HepG2 (cell line): ENCODE measurements around the gene NFATC2. TPM values are rescaled to one million over a fixed set of nuclear protein-coding genes. Genes with fewer than 3 reads are reported as not detected.

Source experiments
- AHR ChIP-seq: IDR thresholded peaks from 2 replicates; pipeline ENCODE4 v1.6.1; 2018; ENCODE audit warnings: missing genetic modification reagents, missing compliant biosample characterization
- FOXP1 ChIP-seq, 2 experiments: fragments of 450-650 bp in 1 of 2; IDR thresholded peaks; 2 replicates each; pipeline ENCODE4 v1.6.1; 2017 to 2018; ENCODE audit warnings: antibody characterized with exemption in 1 of 2
- HIVEP1 ChIP-seq: sonication (generic); formaldehyde crosslinking; IDR thresholded peaks from 2 replicates; pipeline ENCODE4 v1.4.0; 2020; ENCODE audit warnings: mild to moderate bottlenecking, missing genetic modification reagents
- MATR3 ChIP-seq: sonication (generic); formaldehyde crosslinking; IDR thresholded peaks from 2 replicates; pipeline ENCODE4 v1.4.0; 2020; ENCODE audit warnings: missing genetic modification reagents
- SALL2 ChIP-seq: sonication (generic); formaldehyde crosslinking; IDR thresholded peaks from 2 replicates; pipeline ENCODE4 v1.8.1; 2023; ENCODE audit warnings: mild to moderate bottlenecking, missing genetic modification reagents, inconsistent platforms
- SIX1 ChIP-seq: sonication (generic); formaldehyde crosslinking; IDR thresholded peaks from 2 replicates; pipeline ENCODE4 v1.4.0; 2020; ENCODE audit warnings: missing genetic modification reagents, borderline replicate concordance
- SMAD9 ChIP-seq: sonication (generic); formaldehyde crosslinking; IDR thresholded peaks from 2 replicates; pipeline ENCODE4 v1.5.1; 2020; ENCODE audit warnings: mild to moderate bottlenecking, missing genetic modification reagents
- ZNF263 ChIP-seq: sonication (generic); formaldehyde crosslinking; IDR thresholded peaks from 2 replicates; pipeline ENCODE4 v1.4.0; 2020; ENCODE audit warnings: missing genetic modification reagents
- ZNF329 ChIP-seq: sonication (generic); formaldehyde crosslinking; IDR thresholded peaks from 2 replicates; pipeline ENCODE4 v1.9.0; 2021; ENCODE audit warnings: low read depth, mild to moderate bottlenecking, missing genetic modification reagents
- ZNF430 ChIP-seq: sonication (generic); formaldehyde crosslinking; IDR thresholded peaks from 2 replicates; pipeline ENCODE4 v1.9.0; 2021; ENCODE audit warnings: mild to moderate bottlenecking, missing genetic modification reagents
- ZNF75D ChIP-seq: sonication (generic); formaldehyde crosslinking; IDR thresholded peaks from 2 replicates; pipeline ENCODE4 v1.8.1; 2023; ENCODE audit warnings: missing genetic modification reagents, mild to moderate bottlenecking, borderline replicate concordance
- ZNF83 ChIP-seq: sonication (generic); formaldehyde crosslinking; IDR thresholded peaks from 2 replicates; pipeline ENCODE4 v1.4.0; 2020; ENCODE audit warnings: missing genetic modification reagents, mild to moderate bottlenecking, borderline replicate concordance
- polyA plus RNA-seq, 8 experiments: library from polyadenylated mRNA; depleted of rRNA in 3 of 8; stranded (reverse) in 7 of 8; unstranded in 1 of 8; fragments of >200 nt; fragmentation: Illumina TruSeq in 4 of 8; extraction: Trizol in 4 of 8; gene quantifications; 2 replicates each; pipeline versions ENCODE4 v1.2.1 to v1.2.3, GENCODE V29; 2011 to 2016; ENCODE audit warnings: low read depth in 4 of 8, missing spikeins in 1 of 8, mixed read lengths in 1 of 8; ENCODE audit not compliant: insufficient read depth in 1 of 8
- total RNA-seq, 5 experiments: library from RNA; depleted of rRNA; stranded (reverse); fragments of >200 nt; fragmentation: Illumina TruSeq; extraction: Trizol; gene quantifications; 2 replicates each; pipeline ENCODE4 v1.2.3, GENCODE V29; 2016; ENCODE audit warnings: low read depth in 1 of 5
- TF ChIP-seq, protein P1 (sequence below): sonication (generic); formaldehyde crosslinking; IDR thresholded peaks from 2 replicates; pipeline ENCODE4 v1.4.0; 2020; ENCODE audit warnings: missing genetic modification reagents, borderline replicate concordance
- TF ChIP-seq, protein P2 (sequence below): sonication (generic); formaldehyde crosslinking; IDR thresholded peaks from 2 replicates; pipeline ENCODE4 v1.4.0; 2020; ENCODE audit warnings: missing genetic modification reagents
- TF ChIP-seq, protein P3 (sequence below): sonication (generic); formaldehyde crosslinking; IDR thresholded peaks from 2 replicates; pipeline ENCODE4 v1.8.0; 2022; ENCODE audit warnings: mild to moderate bottlenecking, missing genetic modification reagents, borderline replicate concordance
- TF ChIP-seq, protein P4 (sequence below): sonication (generic); formaldehyde crosslinking; IDR thresholded peaks from 2 replicates; pipeline ENCODE4 v1.4.0; 2020; ENCODE audit warnings: missing genetic modification reagents
- TF ChIP-seq, protein P5 (sequence below): IDR thresholded peaks from 2 replicates; pipeline ENCODE4 v1.4.0; 2020; ENCODE audit warnings: mild to moderate bottlenecking, missing genetic modification reagents

Gene NFATC2
- total and polyA plus RNA-seq, 2 of the 13 experiments (the other 11 are each of a cell fraction or from before 2014, with no cell fraction given) = 1.9 to 3.3 TPM

DNA sequence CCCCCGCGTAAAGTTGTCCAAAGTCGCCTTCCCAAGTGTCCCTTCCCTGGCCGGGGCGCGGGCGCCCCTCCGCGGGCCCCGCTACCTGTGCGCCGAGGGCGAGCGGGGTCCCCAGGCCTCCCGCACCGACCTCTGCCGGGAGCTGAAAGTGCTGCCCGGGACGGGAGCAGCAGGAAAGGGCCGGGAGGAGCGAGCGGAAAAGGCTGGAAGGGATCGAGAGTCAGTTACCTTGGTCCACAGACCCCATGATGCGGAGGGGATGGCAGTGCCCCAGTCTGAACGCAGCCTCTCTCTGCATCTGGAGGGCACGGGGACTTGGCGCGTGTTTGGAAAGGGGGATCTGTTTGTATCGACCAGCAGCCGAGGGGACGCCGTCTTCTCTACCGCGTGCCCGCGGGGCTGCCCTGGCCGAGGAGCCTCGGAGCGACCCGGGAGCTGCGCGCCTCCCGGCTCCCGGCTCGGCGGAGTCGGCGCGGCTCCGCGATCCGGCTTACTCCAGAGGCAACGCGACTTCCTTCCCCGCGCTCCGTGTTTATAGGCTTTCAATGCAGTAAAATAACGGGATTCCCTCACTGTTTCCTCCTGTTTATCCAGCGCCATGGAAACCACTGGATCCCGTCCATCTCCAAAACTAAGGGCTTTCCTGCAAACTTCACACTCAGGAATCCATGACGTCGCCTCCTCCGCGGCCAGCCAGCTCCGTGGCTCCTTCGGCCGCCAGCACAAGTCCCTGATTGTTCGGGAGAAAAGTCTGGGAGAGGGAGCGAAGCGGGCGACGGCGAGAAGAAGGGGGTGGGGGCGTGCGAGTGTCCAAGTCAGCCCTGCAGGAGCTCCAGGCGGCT, 20.0 kb upstream of the NFATC2 start (continued):
- TF ChIP-seq, protein P1, sequence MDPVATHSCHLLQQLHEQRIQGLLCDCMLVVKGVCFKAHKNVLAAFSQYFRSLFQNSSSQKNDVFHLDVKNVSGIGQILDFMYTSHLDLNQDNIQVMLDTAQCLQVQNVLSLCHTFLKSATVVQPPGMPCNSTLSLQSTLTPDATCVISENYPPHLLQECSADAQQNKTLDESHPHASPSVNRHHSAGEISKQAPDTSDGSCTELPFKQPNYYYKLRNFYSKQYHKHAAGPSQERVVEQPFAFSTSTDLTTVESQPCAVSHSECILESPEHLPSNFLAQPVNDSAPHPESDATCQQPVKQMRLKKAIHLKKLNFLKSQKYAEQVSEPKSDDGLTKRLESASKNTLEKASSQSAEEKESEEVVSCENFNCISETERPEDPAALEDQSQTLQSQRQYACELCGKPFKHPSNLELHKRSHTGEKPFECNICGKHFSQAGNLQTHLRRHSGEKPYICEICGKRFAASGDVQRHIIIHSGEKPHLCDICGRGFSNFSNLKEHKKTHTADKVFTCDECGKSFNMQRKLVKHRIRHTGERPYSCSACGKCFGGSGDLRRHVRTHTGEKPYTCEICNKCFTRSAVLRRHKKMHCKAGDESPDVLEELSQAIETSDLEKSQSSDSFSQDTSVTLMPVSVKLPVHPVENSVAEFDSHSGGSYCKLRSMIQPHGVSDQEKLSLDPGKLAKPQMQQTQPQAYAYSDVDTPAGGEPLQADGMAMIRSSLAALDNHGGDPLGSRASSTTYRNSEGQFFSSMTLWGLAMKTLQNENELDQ (CRISPR knock-in tag) = no peak
- TF ChIP-seq SALL2 (CRISPR knock-in tag) (no peak), ZNF329 (CRISPR knock-in tag) (no peak), ZNF263 (CRISPR knock-in tag) (peak; percentile 46; the same call in 1 of the 2 replicates), SMAD9 (CRISPR knock-in tag) (no peak), HIVEP1 (no peak; the same call in 1 of the 2 replicates), MATR3 (CRISPR knock-in tag) (no peak), SIX1 (CRISPR knock-in tag) (no peak), AHR (CRISPR knock-in tag) (no peak), ZNF75D (CRISPR knock-in tag) (no peak), ZNF430 (CRISPR knock-in tag) (peak; percentile 51; the same call in 1 of the 2 replicates), ZNF83 (CRISPR knock-in tag) (no peak; the same call in 1 of the 2 replicates), FOXP1 (IDR thresholded peaks at IDR 0.05) (no peak), FOXP1 (CRISPR knock-in tag; IDR thresholded peaks at IDR 0.05) (no peak)
- TF ChIP-seq, protein P2, sequence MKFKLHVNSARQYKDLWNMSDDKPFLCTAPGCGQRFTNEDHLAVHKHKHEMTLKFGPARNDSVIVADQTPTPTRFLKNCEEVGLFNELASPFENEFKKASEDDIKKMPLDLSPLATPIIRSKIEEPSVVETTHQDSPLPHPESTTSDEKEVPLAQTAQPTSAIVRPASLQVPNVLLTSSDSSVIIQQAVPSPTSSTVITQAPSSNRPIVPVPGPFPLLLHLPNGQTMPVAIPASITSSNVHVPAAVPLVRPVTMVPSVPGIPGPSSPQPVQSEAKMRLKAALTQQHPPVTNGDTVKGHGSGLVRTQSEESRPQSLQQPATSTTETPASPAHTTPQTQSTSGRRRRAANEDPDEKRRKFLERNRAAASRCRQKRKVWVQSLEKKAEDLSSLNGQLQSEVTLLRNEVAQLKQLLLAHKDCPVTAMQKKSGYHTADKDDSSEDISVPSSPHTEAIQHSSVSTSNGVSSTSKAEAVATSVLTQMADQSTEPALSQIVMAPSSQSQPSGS (CRISPR knock-in tag) = no peak
- TF ChIP-seq, protein P3, sequence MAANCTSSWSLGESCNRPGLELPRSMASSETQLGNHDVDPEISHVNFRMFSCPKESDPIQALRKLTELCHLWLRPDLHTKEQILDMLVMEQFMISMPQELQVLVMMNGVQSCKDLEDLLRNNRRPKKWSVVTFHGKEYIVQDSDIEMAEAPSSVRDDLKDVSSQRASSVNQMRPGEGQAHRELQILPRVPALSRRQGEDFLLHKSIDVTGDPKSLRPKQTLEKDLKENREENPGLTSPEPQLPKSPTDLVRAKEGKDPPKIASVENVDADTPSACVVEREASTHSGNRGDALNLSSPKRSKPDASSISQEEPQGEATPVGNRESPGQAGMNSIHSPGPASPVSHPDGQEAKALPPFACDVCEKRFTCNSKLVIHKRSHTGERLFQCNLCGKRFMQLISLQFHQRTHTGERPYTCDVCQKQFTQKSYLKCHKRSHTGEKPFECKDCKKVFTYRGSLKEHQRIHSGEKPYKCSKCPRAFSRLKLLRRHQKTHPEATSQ (CRISPR knock-in tag) = no peak
- TF ChIP-seq, protein P4, sequence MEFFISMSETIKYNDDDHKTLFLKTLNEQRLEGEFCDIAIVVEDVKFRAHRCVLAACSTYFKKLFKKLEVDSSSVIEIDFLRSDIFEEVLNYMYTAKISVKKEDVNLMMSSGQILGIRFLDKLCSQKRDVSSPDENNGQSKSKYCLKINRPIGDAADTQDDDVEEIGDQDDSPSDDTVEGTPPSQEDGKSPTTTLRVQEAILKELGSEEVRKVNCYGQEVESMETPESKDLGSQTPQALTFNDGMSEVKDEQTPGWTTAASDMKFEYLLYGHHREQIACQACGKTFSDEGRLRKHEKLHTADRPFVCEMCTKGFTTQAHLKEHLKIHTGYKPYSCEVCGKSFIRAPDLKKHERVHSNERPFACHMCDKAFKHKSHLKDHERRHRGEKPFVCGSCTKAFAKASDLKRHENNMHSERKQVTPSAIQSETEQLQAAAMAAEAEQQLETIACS = no peak
- TF ChIP-seq, protein P5, sequence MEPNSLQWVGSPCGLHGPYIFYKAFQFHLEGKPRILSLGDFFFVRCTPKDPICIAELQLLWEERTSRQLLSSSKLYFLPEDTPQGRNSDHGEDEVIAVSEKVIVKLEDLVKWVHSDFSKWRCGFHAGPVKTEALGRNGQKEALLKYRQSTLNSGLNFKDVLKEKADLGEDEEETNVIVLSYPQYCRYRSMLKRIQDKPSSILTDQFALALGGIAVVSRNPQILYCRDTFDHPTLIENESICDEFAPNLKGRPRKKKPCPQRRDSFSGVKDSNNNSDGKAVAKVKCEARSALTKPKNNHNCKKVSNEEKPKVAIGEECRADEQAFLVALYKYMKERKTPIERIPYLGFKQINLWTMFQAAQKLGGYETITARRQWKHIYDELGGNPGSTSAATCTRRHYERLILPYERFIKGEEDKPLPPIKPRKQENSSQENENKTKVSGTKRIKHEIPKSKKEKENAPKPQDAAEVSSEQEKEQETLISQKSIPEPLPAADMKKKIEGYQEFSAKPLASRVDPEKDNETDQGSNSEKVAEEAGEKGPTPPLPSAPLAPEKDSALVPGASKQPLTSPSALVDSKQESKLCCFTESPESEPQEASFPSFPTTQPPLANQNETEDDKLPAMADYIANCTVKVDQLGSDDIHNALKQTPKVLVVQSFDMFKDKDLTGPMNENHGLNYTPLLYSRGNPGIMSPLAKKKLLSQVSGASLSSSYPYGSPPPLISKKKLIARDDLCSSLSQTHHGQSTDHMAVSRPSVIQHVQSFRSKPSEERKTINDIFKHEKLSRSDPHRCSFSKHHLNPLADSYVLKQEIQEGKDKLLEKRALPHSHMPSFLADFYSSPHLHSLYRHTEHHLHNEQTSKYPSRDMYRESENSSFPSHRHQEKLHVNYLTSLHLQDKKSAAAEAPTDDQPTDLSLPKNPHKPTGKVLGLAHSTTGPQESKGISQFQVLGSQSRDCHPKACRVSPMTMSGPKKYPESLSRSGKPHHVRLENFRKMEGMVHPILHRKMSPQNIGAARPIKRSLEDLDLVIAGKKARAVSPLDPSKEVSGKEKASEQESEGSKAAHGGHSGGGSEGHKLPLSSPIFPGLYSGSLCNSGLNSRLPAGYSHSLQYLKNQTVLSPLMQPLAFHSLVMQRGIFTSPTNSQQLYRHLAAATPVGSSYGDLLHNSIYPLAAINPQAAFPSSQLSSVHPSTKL (CRISPR knock-in tag) = 0 out of 2 replicates have a peak, but pooled peaks have one; percentile 25
